ENCODE results near the gene CC2D2B. TPM values are rescaled to one million over a fixed set of nuclear protein-coding genes. Genes with fewer than 3 reads are reported as not detected.

CC2D2B gene
- total RNA-seq (2021; fragmentation: NEBNext Ultra II Directional; extraction: Animal tissue kit (Norgen Biotek cat#: 25700)) (0.29 and 0.71 TPM in 2 replicates), polyA plus RNA-seq (2011; rRNA removed) (0.09 TPM in 1 of 2 replicates, not detected in the other), polyA minus RNA-seq (2011; rRNA and poly(A)+ RNA removed) (not detected in 2 replicates)
- 0.09 TPM for polyA plus RNA-seq (2011; cell fraction: cytosol; rRNA removed)
- polyA plus RNA-seq (2011; cell fraction: nucleus; rRNA removed): not detected
- polyA plus RNA-seq (2012, experiment 1 of 2): 0.11 TPM in 1 of 4 replicates, not detected in the others
- polyA plus RNA-seq (2012, experiment 2 of 2): not detected
- 0.43 TPM for polyA plus RNA-seq (2013, experiment 1 of 2)
- 0.33 TPM for polyA plus RNA-seq (2013, experiment 2 of 2)
- polyA minus RNA-seq (2011; cell fraction: cytosol; rRNA and poly(A)+ RNA removed): not detected
- 0.90 TPM for polyA minus RNA-seq (2011; cell fraction: nucleus; rRNA and poly(A)+ RNA removed)
- long read RNA-seq, experiment 1: 0 reads
- long read RNA-seq, experiment 2: 0 reads

DNA sequence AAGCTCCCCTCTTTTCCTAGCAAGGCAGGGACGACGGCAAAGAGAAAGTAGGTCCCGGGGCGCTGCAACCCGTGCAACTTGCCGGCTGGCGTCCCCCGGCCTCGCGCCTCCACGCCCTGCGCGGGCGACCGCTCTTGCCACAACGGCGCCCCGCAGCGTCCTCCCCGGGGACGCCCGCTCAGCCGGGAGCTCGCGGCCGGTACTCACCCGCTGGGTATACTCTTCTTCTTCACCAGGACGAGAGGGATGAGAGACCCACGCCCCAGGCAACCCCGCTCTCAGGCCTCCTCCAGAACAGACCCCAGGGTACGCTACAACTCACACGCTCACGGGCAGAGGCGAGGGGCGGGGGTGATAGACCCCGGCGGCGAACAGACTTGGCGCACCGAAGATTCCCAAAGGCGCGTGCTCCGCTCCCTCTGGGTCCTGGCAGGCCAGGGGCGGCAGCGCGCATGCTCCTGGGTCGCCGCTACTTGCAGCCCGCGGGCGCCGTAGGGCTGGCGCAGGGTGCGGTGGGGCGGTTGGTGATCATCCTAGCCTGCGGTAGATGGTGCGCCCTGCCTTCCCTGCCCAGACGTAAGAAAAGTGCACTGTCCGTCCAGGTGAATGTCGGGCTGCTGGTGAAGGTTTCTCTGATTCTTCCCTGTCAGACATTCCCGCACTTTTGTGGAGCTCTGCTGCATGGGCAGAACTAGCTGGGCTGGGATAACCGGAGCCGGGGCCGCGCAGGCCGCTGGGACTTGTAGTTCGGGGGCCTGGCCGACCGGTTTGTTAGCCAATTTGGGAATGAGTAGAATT lies at the start of gene CC2D2B:
CC2D2B (plus strand) TSS at position 520 of the 798 bp plus-strand sequence. CDS start 3,349 bp downstream, outside the sequence.
- ChIA-PET CTCF (ENCODE audit: partially characterized antibody) (interaction anchor here (0.8 to 1.7 kb wide), 6 partner anchors 65 to 666 kb away, joined by 3 to 6 read pairs (median 4); partner anchors contain the start of gene TCTN3), POLR2A (ENCODE audit: partially characterized antibody) (interaction anchor here (0.9 to 1.6 kb wide), 5 partner anchors 15 to 263 kb away, joined by 3 to 6 read pairs (median 3); partner anchors contain the start of gene ZNF518A)
- WGBS, 2 experiments (ENCODE audit: extremely low coverage in 1 of 2, insufficient coverage in 1 of 2, insufficient read length in 1 of 2, insufficient replicate concordance in 2 of 2, low coverage in 1 of 2, low lambda C conversion rate in 2 of 2, missing lambda C conversion rate in 1 of 2): 1% methylated on average over 58 of the region's 69 CpGs; no CpG with 5 or more reads in 1 of the 2 experiments
- H2AFZ ChIP-seq (ENCODE audit: low read length): peak within 1 kb of the TSS; percentile 99
- peaks cover 0 to under 1% of the 10 kb centered on the region in 2 experiments for H4K20me1 ChIP-seq (replicated peaks in 1 of 2; ENCODE audit: control insufficient read depth in 1 of 2, insufficient read depth in 2 of 2, low read length in 2 of 2)
- peak within 1 kb of the TSS; percentile 94; the same call in 1 of the 2 replicates for H2BK12ac ChIP-seq (ENCODE audit: low read depth, low read length)
- H4K91ac ChIP-seq (replicated peaks; ENCODE audit: insufficient read length, low read length): peak within 1 kb of the TSS; percentile 50
- peak within 1 kb of the TSS; percentile 81 for H4K5ac ChIP-seq (ENCODE audit: insufficient read length, low read depth, low read length)
- H3K27ac ChIP-seq (ENCODE audit: low read depth, low read length): no peak within 1 kb of the TSS
- H3K18ac ChIP-seq (ENCODE audit: extremely low read depth, low read length): peak within 1 kb of the TSS; percentile 93
- H3K4me1 ChIP-seq (replicated peaks in 1 of 4; ENCODE audit: control insufficient read depth in 3 of 4, insufficient read depth in 4 of 4, low read length in 3 of 4): no peaks in the 10 kb centered on the region
- H3K27me3 ChIP-seq (replicated peaks in 1 of 4; ENCODE audit: control insufficient read depth in 3 of 4, extremely low read depth in 1 of 4, insufficient read depth in 3 of 4, low read length in 3 of 4): no peaks in the 10 kb centered on the region
- no peaks in the 10 kb centered on the region for H3K9me3 ChIP-seq (ENCODE audit: insufficient read depth in 2 of 2, low read depth in 1 of 2, low read length in 1 of 2)
- H4K8ac ChIP-seq (ENCODE audit: extremely low read depth, insufficient read depth, low read length): peak within 1 kb of the TSS; percentile 96
- no peak within 1 kb of the TSS for H2BK20ac ChIP-seq (ENCODE audit: low read length)
- no peak within 1 kb of the TSS for H2BK120ac ChIP-seq (replicated peaks; ENCODE audit: low read depth, low read length)
- peaks cover 2 to 12% (median 2%) of the 10 kb centered on the region in 4 experiments; a peak in 4 of 8 replicates for H3K36me3 ChIP-seq (ENCODE audit: control insufficient read depth in 2 of 4, insufficient read depth in 4 of 4, low read length in 3 of 4)
- H3K79me1 ChIP-seq (ENCODE audit: low read depth, low read length): no peaks in the 10 kb centered on the region
- H2AK5ac ChIP-seq (ENCODE audit: low read depth, low read length): no peak within 1 kb of the TSS
- H3K4me2 ChIP-seq (ENCODE audit: insufficient read depth in 1 of 2, low read depth in 2 of 2, low read length in 2 of 2): peak within 1 kb of the TSS; percentile 70 to 87
- no peak within 1 kb of the TSS for H3K4ac ChIP-seq (replicated peaks; ENCODE audit: insufficient read length, low read depth, low read length)
- peak within 1 kb of the TSS; percentile 95 for H2BK5ac ChIP-seq (ENCODE audit: low read depth, low read length)
- H2BK15ac ChIP-seq (ENCODE audit: low read length): peak within 1 kb of the TSS; percentile 98; the same call in 1 of the 2 replicates
- peak within 1 kb of the TSS in 3 of 4 experiments; percentile 31 to 51 (median 42); a peak in 5 of 7 replicates for H3K9ac ChIP-seq (replicated peaks in 1 of 4; ENCODE audit: extremely low read depth in 1 of 4, low read depth in 3 of 4, low read length in 3 of 4)
- H3K4me3 ChIP-seq (ENCODE audit: extremely low read depth in 1 of 4, insufficient read depth in 2 of 4, low read depth in 3 of 4, low read length in 4 of 4): peak within 1 kb of the TSS; percentile 73 to 82 (median 76)
- DNase-seq (ENCODE audit: low read depth in 1 of 2, low spot score in 2 of 2): peak; percentile 69 to 91
- H3K14ac ChIP-seq (ENCODE audit: insufficient read length): no peak within 1 kb of the TSS
- no peak for FAIRE-seq
- no peaks in the 10 kb centered on the region for H3K79me2 ChIP-seq (ENCODE audit: control insufficient read depth in 1 of 2, insufficient read depth in 2 of 2, low read length in 2 of 2)
- H3K23ac ChIP-seq (ENCODE audit: insufficient read length): no peak within 1 kb of the TSS
- H3K56ac ChIP-seq (replicated peaks; ENCODE audit: insufficient read length, low read depth, low read length): peak within 1 kb of the TSS; percentile 62
- H3K23me2 ChIP-seq (ENCODE audit: low read depth, low read length): peaks cover 8% of the 10 kb centered on the region; the same call in 1 of the 2 replicates
- TF ChIP-seq RBBP5 (IDR thresholded peaks at IDR 0.05; ENCODE audit: borderline replicate concordance, low read depth, low read length) (peak; percentile 67; the same call in 1 of the 2 replicates), HDAC6 (IDR thresholded peaks at IDR 0.05; ENCODE audit: low read depth, low read length) (no peak), TEAD4 (IDR thresholded peaks at IDR 0.05; ENCODE audit: low read depth, low read length) (peak; percentile 32; the same call in 1 of the 2 replicates), KDM5A (IDR thresholded peaks at IDR 0.05; ENCODE audit: low read length) (no peak), TBP (IDR thresholded peaks at IDR 0.05; ENCODE audit: low read depth, low read length) (peak; percentile 51; the same call in 1 of the 2 replicates), HDAC2 (IDR thresholded peaks at IDR 0.05; ENCODE audit: borderline replicate concordance in 1 of 2, low read depth in 2 of 2, low read length in 2 of 2) (peak in 1 of 2 experiments; percentile 95; a peak in 2 of 4 replicates)
- TF ChIP-seq, protein P1, sequence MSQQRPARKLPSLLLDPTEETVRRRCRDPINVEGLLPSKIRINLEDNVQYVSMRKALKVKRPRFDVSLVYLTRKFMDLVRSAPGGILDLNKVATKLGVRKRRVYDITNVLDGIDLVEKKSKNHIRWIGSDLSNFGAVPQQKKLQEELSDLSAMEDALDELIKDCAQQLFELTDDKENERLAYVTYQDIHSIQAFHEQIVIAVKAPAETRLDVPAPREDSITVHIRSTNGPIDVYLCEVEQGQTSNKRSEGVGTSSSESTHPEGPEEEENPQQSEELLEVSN (IDR thresholded peaks at IDR 0.05): peak; percentile 96

All from H1 (cell line).